IPS-NIHi7 (cell line): ENCODE results near the gene TCF12.

Experiments used
- DNase-seq: peaks from one replicate; pipeline ENCODE4 v3.0.0; 2012; ENCODE audit warnings: mixed read lengths; ENCODE audit errors: extremely low spot score

TCF12 gene

DNA sequence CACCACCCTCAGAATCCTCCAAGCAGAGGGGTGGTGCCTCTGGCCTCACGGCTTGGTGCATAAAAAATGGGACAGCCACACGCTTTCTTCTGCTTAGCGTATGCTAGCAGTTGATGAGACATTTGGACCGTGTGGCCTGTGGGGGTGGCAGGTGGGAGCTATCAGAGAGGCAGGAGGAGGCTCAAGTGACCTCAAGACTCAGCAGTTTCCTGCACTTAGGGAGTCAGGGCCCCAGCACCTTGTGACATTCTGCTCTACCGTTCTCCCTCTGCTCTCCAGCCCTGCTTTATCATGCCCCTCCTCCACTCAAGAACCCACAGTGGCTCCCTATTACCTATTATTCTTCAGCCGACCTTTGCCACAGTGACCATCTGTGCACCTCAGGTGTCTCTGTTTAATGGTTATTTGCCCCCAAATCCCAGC is 416.9 kb downstream of the TCF12 start:
- DNase-seq, result no peak

DNA sequence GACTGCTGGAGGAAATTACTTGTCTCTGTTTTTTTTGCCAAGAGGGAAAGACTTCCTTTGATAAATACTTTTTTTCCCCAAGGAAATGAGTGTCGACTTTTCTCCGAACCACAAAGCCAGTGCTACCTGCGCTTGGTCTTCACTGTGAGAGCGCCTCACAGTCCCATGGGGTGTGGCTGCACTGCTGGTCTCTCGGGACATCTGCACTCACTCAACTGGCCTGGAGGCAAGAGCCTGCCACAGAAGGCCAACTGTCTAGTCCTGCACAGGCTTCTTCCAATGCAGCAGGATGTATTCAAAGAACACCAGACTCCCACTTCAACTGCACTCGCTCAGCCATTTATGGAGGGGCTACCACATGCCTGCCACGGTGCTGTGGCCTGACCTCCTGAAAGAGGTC is 417.3 kb downstream of the TCF12 start:
- no peak for DNase-seq

DNA sequence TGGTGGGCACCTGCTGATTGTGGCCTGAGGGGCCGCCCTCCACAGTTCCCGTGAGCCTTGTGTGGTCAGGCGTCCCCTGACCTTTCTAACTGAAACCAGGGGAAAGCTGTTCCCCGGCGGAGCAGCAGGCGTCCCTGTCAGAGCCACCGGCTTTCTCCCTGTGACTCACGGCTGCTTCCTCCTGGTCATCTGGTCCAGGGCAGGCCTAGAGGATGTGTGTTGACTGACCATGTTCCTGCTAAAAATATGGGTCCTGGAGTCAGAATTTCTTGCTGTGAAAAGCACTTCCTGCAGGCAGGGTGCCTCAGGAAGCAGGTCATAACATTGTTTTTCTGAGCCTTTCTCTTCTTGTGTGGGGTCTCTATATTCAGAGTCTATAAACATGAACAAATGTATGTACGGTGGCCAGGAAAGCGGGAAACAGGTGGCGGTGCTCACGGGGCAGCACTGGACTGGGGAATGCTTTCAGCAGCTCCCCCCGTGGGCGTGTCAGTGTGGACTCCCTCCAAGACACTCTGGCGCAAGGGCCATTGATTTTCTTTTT is 419.5 kb downstream of the TCF12 start:
- DNase-seq, result no peak

DNA sequence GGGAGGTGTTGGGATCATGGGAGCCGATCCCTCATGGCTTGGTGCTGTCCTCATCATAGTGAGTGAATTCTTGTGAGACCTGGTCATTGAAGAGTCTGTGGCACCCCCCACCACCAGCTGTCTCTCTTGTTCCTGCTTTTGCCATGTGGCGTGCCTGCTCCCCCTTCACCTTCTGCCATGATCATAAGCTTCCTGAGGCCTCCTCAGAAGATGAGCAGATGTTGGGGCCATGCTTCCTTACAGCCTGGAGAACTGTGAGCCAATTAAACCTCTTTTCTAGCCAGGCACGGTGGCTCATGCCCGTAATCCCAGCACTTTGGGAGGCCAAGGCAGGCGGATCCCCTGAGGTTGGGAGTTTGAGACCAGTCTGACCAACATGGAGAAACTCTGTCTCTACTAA is 420.9 kb downstream of the TCF12 start:
- DNase-seq, result no peak
